Panc1 (cell line): ENCODE data around the gene NADSYN1.

Source experiments
- SIN3A ChIP-seq: IDR thresholded peaks from 2 replicates; pipeline ENCODE4 v1.6.1; 2012; ENCODE audit warnings: low read depth, mild to moderate bottlenecking, low read length, moderate library complexity, borderline replicate concordance; ENCODE audit not compliant: insufficient read depth
- TCF7L2 ChIP-seq: IDR thresholded peaks from 2 replicates; pipeline ENCODE4 v1.6.1; 2011; ENCODE audit warnings: mild to moderate bottlenecking, low read depth, low read length, inconsistent platforms
- TF ChIP-seq, protein P1 (sequence below): fragments of 450-650 bp; IDR thresholded peaks from 2 replicates; pipeline ENCODE4 v1.5.1; 2017; ENCODE audit warnings: mild to moderate bottlenecking
- TF ChIP-seq, protein P2 (sequence below), 2 experiments: IDR thresholded peaks; 2 replicates each; pipeline ENCODE4 v1.6.1; 2011 to 2012; ENCODE audit warnings: low read depth in 2 of 2, control low read depth in 1 of 2, low read length in 1 of 2, mild to moderate bottlenecking in 1 of 2, moderate library complexity in 1 of 2; ENCODE audit not compliant: insufficient read depth in 1 of 2

GRCh38 chr11:71485063-71485399, 32.0 kb downstream of the NADSYN1 start:
- TF ChIP-seq, protein P1, sequence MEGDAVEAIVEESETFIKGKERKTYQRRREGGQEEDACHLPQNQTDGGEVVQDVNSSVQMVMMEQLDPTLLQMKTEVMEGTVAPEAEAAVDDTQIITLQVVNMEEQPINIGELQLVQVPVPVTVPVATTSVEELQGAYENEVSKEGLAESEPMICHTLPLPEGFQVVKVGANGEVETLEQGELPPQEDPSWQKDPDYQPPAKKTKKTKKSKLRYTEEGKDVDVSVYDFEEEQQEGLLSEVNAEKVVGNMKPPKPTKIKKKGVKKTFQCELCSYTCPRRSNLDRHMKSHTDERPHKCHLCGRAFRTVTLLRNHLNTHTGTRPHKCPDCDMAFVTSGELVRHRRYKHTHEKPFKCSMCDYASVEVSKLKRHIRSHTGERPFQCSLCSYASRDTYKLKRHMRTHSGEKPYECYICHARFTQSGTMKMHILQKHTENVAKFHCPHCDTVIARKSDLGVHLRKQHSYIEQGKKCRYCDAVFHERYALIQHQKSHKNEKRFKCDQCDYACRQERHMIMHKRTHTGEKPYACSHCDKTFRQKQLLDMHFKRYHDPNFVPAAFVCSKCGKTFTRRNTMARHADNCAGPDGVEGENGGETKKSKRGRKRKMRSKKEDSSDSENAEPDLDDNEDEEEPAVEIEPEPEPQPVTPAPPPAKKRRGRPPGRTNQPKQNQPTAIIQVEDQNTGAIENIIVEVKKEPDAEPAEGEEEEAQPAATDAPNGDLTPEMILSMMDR: no peak
- TF ChIP-seq, protein P2, sequence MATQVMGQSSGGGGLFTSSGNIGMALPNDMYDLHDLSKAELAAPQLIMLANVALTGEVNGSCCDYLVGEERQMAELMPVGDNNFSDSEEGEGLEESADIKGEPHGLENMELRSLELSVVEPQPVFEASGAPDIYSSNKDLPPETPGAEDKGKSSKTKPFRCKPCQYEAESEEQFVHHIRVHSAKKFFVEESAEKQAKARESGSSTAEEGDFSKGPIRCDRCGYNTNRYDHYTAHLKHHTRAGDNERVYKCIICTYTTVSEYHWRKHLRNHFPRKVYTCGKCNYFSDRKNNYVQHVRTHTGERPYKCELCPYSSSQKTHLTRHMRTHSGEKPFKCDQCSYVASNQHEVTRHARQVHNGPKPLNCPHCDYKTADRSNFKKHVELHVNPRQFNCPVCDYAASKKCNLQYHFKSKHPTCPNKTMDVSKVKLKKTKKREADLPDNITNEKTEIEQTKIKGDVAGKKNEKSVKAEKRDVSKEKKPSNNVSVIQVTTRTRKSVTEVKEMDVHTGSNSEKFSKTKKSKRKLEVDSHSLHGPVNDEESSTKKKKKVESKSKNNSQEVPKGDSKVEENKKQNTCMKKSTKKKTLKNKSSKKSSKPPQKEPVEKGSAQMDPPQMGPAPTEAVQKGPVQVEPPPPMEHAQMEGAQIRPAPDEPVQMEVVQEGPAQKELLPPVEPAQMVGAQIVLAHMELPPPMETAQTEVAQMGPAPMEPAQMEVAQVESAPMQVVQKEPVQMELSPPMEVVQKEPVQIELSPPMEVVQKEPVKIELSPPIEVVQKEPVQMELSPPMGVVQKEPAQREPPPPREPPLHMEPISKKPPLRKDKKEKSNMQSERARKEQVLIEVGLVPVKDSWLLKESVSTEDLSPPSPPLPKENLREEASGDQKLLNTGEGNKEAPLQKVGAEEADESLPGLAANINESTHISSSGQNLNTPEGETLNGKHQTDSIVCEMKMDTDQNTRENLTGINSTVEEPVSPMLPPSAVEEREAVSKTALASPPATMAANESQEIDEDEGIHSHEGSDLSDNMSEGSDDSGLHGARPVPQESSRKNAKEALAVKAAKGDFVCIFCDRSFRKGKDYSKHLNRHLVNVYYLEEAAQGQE (IDR thresholded peaks at IDR 0.05; ENCODE audit: insufficient read depth in 1 of 2, low read depth in 2 of 2, low read length in 1 of 2): no peak
- TF ChIP-seq SIN3A: no peak
- TF ChIP-seq TCF7L2: no peak
